Glutamatergic neuron (in vitro differentiated cells): ENCODE data around the gene MMP10. TPM values are rescaled to one million over a fixed set of nuclear protein-coding genes. Genes with fewer than 3 reads are reported as not detected.

Source experiments
- DNase-seq: peaks from one replicate; pipeline ENCODE4 v3.0.0; 2022
- H3K27ac Mint-ChIP-seq: one replicate; pipeline ENCODE4 v1.8.0; 2020; ENCODE audit warnings: mild to moderate bottlenecking, mixed read lengths, inconsistent platforms; ENCODE audit not compliant: unreplicated experiment
- H3K27me3 Mint-ChIP-seq: one replicate; pipeline ENCODE4 v1.8.0; 2020; ENCODE audit warnings: mild to moderate bottlenecking, moderate library complexity, mixed read lengths, inconsistent platforms; ENCODE audit not compliant: unreplicated experiment
- H3K36me3 Mint-ChIP-seq: one replicate; pipeline ENCODE4 v1.8.0; 2020; ENCODE audit warnings: mild to moderate bottlenecking, mixed read lengths, inconsistent platforms; ENCODE audit not compliant: unreplicated experiment
- H3K4me1 Mint-ChIP-seq: one replicate; pipeline ENCODE4 v1.8.0; 2020; ENCODE audit warnings: mild to moderate bottlenecking, low read depth, mixed read lengths, inconsistent platforms; ENCODE audit not compliant: unreplicated experiment
- H3K4me3 Mint-ChIP-seq: one replicate; pipeline ENCODE4 v1.8.0; 2020; ENCODE audit warnings: mild to moderate bottlenecking, mixed read lengths, inconsistent platforms; ENCODE audit not compliant: unreplicated experiment
- H3K9me3 Mint-ChIP-seq: one replicate; pipeline ENCODE4 v1.8.0; 2020; ENCODE audit warnings: mild to moderate bottlenecking, moderate library complexity, mixed read lengths, inconsistent platforms; ENCODE audit not compliant: unreplicated experiment
- CTCF ChIP-seq: fragments of 200-600 bp; sonication (generic); IDR thresholded peaks from one replicate; pipeline ENCODE4 v1.5.0; 2021; ENCODE audit not compliant: partially characterized antibody, unreplicated experiment
- long read RNA-seq: library from polyadenylated mRNA; unstranded; transcript quantifications from one replicate; pipeline ENCODE4 v2.0.0, GENCODE V29; 2020; ENCODE audit not compliant: unreplicated experiment
- total RNA-seq: library from RNA; stranded (reverse); fragmentation: NEBNext Ultra II Directional; extraction: Animal tissue kit (Norgen Biotek cat#: 25700); gene quantifications from one replicate; pipeline ENCODE4 v1.2.1, GENCODE V29; 2021; ENCODE audit not compliant: unreplicated experiment

Gene MMP10
- not detected for total RNA-seq
- long read RNA-seq, result 0 reads

GRCh38 chr11:102780491-102780918 lies at the start of gene MMP10:
Gene MMP10 (minus strand): TSS chr11:102780628. CDS start chr11:102780591, 37 bp downstream.
- H3K9me3 Mint-ChIP-seq, result no peaks in the 10 kb centered on the region
- H3K4me3 Mint-ChIP-seq, result no peak within 1 kb of the TSS
- H3K27ac Mint-ChIP-seq, result no peak within 1 kb of the TSS
- H3K27me3 Mint-ChIP-seq, result no peaks in the 10 kb centered on the region
- TF ChIP-seq CTCF, result peak; percentile 44
- H3K36me3 Mint-ChIP-seq, result no peaks in the 10 kb centered on the region
- DNase-seq, result no peak
- H3K4me1 Mint-ChIP-seq, result no peaks in the 10 kb centered on the region

- H3K27ac Mint-ChIP-seq, result no peak overlapping the region
- no peak overlapping the region for H3K4me3 Mint-ChIP-seq
- H3K27me3 Mint-ChIP-seq, result no peaks in the 10 kb centered on the region
- no peaks in the 10 kb centered on the region for H3K36me3 Mint-ChIP-seq
- TF ChIP-seq CTCF, result no peak
- DNase-seq, result no peak
- no peaks in the 10 kb centered on the region for H3K4me1 Mint-ChIP-seq
- H3K9me3 Mint-ChIP-seq, result no peaks in the 10 kb centered on the region
Measured at GRCh38 chr11:102829316-102830000, 49.0 kb upstream of the MMP10 start.

- no peaks in the 10 kb centered on the region for H3K36me3 Mint-ChIP-seq
Measured at GRCh38 chr11:102824556-102824955, 44.1 kb upstream of the MMP10 start.

GRCh38 chr11:102819491-102819890 lies 39.1 kb upstream of the MMP10 start:
- no peaks in the 10 kb centered on the region for H3K4me1 Mint-ChIP-seq
- TF ChIP-seq CTCF, result no peak
- peaks cover 4% of the 10 kb centered on the region for H3K36me3 Mint-ChIP-seq
- no peak overlapping the region for H3K4me3 Mint-ChIP-seq
- H3K27me3 Mint-ChIP-seq, result no peaks in the 10 kb centered on the region
- no peak overlapping the region for H3K27ac Mint-ChIP-seq
- H3K9me3 Mint-ChIP-seq, result peaks cover 8% of the 10 kb centered on the region
- DNase-seq, result no peak

More at GRCh38 chr11:102824556-102824955, 44.1 kb upstream of the MMP10 start:
- no peak overlapping the region for H3K27ac Mint-ChIP-seq
- no peaks in the 10 kb centered on the region for H3K4me1 Mint-ChIP-seq
- H3K4me3 Mint-ChIP-seq, result no peak overlapping the region
- DNase-seq, result no peak
- TF ChIP-seq CTCF, result no peak
- H3K27me3 Mint-ChIP-seq, result no peaks in the 10 kb centered on the region
- peaks cover 2% of the 10 kb centered on the region for H3K9me3 Mint-ChIP-seq

- H3K27me3 Mint-ChIP-seq, result no peaks in the 10 kb centered on the region
- no peak for DNase-seq
- peaks cover 6% of the 10 kb centered on the region for H3K9me3 Mint-ChIP-seq
- H3K4me3 Mint-ChIP-seq, result no peak overlapping the region
- peaks cover 4% of the 10 kb centered on the region for H3K36me3 Mint-ChIP-seq
- no peak overlapping the region for H3K27ac Mint-ChIP-seq
- TF ChIP-seq CTCF, result no peak
- H3K4me1 Mint-ChIP-seq, result no peaks in the 10 kb centered on the region
Measured at GRCh38 chr11:102813484-102813883, 33.1 kb upstream of the MMP10 start.
